Measurements from ENCODE around the gene BCAS1.

The BCAS1 gene

DNA sequence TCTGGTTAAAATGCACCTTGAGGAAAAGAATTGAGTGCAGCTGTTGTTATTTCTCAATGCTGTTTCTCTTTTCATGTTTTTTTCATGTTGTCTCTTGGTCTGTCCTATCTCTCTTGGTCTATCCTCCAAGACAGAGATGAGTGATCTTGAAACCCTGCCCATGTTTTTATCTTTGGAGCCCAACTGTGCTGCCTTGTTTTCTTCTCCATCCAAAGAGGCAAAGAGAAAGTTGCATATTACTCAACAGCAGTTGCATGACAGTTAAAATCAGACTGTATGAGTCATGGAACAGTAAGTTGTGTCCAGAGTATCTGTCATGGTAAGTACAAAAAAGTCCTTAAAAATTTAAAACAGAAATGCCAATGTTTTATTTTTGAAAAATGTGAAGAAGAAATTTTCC, 26.2 kb downstream of the BCAS1 start:
- peak; percentile 88 for DNase-seq

DNA sequence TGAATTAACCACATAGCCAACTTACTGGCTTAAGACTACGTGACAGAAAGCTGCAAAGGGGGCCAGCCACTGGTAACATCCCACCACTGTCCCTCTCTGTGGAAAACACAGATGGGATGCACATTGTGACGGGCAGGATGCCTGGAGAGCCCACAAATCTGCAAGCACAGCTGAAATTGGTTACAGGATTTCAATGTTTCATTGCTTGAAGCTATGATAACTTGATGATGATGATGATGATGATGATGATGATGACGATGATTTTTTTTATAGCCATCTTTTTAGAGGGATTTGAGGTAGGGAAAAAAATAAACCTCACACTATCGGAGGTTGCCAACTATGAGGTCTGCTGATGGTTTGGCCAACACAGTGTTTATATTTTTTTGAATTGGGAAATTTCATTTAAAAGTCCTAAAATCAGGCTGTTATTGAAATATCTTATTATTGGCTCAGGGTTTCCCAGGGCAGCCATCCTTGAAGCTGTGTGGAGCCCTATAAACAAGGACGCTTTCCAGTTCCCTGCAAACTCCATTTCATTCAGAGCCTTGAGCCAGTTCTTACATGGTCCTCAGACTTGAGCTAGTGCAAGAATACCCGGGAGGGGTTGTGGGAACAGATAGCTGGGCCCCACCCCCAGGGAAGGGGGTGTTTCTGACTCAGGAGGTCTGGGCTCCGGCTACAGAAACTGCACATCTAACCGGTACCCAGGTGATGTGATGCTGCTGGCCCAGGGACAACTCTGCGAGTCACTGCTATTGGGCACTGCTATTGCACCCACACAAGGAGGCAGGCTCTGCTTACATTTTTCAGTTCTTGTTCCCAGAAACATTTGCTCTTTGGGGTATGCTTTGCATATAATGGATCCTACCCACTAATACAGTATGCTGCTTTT, 27.1 kb downstream of the BCAS1 start:
- DNase-seq = peak; percentile 39

DNA sequence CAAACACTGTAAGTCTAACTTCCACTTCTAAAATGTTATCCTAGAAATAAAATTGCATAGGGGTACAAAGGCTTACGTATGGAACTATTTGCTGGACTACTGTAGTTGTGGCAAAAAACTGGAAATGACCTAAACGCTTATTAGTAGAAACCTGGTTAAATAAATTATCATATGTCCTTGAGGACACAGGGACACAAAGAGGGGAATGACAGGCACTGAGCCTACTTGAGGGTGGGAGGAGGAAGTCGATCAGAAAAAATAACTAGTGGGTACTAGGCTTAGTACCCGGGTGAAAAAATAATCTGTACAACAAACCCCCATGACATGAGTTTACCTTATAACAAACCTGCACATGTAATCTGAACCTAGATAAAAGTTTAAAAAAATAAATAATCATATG, 28.4 kb downstream of the BCAS1 start:
- DNase-seq = no peak

DNA sequence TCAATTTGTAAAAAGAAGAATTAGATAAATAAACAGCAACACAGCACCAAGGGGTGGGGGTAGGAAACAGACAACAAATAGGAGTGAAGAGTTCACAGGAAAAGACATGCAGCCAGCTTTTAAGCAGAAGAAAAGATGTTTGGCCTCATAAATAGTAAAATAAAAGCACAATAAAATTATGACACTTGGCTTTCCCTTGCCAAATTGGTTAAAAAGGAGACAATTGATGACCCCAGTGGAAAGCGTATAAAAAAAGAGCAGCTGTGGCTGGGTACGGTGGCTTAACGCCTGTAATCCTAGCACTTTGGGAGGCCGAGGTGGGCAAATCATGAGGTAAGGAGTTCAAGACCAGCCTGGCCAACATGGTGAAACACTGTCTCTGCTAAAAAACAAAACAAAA, 29.1 kb downstream of the BCAS1 start:
- no peak for DNase-seq

DNA sequence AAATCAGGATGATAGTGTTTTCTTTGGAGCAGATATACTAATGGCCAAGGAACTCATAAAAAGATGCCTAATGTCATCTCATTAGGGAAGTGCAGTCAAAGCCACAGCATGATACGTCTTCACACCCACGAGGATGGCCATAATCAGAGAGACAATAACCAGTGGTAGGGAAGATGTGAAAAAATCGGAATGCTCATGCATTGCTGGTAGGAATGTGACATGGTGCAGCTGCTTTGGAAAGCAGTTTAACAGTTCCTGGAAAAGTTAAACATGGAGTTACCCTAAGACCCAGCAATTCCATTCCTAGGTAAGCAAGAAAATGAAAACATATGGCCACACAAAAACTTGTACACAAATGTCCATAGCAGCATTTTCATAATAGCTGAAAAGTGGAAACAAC, 29.9 kb downstream of the BCAS1 start:
- no peak for DNase-seq

DNA sequence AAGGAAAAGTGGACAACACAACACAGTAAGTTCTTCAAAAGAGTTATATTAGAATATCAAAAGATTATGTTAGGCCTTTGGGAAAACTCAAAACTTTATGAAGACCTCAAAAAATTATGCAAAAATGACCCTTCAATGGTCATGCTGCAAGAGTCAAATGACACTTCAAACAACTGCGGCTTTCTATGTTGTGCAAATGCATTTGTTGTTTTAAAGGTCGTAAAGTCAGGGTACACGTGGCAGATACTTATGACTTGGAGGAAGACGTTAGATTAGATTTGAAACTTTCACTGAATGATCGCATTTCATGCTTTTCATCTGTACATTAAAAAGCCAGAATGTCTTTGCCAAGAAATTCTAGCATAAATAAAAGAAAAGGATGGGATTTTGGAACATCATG, 31.4 kb downstream of the BCAS1 start:
- no peak for DNase-seq

DNA sequence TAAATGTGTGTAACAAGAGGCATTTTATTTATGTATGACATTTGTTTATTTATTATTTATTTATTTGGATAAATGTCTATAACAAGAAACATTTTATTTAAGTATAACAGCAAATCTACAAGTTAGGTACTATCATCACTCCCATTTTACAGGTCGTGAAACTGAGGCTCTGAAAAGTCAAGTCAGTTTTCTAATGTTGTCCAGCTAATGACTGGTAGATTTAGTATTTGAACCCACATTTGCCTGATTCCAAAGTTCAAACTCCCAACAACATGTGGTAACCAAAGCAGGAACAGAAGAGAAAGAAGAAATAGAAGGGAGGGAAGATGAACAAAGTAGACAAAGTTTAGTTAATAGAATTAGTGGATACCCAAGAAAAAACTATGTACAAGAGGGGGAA, 32.9 kb downstream of the BCAS1 start:
- DNase-seq = no peak

DNA sequence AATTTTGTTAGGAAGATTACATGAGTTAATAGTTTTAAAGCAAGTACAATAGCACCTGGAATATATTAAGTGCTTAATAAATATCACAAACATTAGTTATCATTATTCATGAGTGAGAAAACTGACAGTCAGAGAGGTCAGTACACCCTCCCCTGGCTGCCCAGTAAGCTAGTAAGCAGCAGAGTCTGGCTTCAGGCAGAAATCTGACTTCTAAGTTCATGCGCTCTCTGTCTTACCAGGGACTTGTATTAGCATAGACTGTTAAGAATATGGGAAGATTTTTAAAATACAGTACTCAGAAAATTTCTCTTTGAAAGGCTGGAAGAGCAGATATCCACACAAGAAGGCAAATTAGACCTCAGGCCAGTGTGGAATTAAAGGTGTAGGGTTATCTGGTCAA, 40.8 kb downstream of the BCAS1 start:
- no peak for DNase-seq

DNA sequence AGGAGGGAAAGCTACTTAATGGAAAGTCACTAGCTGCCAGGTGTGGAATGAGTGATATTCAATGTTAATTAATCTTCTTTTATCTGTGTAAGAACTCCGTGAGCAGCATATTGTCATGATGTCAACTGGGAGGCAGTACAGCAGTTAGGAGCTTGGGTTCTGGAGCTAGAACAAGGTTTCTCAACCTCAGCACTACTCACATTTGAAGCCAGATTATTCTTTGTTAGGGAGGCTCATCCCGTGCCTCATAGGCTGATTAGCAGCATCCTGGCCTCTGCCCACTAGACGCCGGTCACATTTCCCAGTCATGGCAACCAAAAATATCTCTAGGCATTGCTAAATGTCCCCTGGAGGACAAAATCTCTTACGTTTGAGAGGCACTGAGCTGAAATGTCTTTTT, 41.2 kb downstream of the BCAS1 start:
- no peak for DNase-seq

DNA sequence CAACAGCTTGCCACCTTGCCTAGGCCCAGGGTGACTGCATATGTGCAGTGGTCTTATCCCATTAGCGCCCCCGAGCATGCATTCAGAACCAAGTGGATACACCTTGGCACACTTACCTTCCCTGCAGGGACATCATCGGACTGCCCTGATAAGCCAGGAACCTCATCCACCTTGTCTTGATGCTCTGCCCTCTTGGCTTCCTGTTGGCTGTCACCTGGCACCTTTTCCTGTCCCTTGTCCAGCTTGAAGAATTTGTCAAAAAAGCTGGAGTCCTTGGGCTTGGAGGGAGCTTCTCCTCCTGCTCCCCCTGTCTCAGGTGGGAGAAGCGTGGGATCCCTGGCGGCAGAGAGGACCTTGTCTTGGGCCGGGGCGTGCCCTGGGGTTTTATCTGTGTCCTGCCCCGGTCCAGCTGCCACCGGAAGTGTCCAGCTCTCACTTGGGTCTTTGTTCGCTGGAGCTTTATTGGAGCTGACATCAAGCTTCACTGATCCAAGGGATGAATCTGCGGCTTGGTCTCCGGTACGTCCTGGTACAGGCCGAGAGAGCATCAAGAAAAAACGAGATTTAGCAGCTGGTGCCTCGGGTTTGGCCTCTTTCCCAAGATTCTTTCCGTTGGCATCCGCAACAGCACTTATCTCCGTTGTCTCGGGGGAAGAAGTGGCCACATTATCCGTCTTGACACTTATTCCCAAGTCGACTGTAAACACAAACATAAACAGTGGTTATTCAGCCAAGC, 42.0 kb downstream of the BCAS1 start:
- no peak for DNase-seq

DNA sequence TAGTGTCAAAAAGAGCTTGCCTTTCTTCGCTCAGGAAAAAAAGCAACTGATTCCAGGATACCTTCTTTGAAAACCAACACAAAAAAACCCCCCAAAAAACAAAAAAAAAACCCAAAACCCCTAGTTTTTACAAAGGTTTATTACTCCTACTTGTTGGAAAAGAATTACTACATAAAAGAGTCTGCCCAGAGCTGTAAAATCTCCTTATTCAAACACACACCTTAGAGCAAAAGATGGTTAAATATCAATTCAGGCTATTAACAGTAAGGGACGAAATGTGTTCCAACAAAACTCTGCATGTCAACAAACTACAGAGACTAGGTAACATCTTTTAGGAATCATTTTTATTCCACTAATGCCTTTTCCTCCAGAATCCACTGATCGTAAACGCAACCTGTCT, 42.7 kb downstream of the BCAS1 start:
- DNase-seq = no peak

DNA sequence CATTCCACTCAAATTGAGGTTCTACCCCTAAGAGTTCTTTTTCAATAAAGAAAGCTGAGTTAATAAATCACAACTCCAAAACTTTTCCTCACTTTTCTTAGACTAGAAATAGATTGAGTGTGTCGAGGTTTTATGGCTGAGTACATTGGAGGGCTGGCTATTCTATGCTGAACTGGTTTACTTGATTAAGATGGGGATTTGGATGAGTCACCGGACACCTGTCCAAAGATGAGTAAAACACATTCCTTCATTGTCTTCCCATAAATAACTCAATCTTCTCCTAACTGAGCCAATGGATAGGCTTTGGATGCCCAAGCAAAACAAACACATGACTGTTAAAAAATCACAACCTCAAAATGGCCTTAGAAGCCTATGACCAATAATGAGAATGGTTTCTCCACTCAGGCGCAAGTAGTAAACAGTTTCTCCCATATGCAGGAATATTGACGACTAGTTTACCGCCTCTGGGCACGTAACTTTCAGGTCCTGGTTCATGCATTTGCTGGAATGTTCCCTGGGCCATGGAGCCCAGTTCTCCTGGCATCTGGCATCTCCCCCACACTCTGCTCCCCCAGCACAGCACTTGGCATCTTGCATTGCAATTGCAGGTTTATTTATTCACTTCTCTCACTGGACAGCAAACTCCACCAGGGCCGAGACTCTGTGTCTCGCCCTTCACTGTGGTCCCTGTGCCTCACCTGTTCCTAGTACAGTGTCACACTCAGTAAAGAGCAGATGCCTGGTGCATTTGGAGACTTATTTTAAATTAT, 43.9 kb downstream of the BCAS1 start:
- no peak for DNase-seq

DNA sequence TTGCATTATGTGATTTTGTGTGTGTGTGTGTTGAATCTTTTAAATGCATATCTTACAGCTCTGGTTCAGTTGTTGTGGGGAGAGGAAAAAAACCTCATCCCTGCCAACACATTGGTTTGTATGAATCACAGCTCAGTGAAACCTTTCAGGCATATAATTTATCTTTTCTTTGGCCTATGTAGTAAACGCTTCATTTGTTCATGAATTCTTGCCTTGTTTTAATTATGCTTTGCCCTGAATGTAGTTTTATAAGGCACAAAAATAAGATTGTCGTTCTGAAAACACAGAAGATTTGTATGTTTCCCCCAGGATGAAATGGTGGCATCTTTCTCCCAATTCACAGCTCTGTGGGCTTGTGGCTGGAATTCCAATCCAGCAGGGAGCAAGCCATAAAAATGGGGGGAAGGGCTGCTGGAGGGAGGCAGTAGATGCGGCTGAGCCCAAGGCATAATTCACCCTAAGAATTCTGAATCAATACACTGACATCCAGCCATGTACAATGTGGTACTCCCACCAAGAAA, 45.1 kb downstream of the BCAS1 start:
- DNase-seq = no peak

DNA sequence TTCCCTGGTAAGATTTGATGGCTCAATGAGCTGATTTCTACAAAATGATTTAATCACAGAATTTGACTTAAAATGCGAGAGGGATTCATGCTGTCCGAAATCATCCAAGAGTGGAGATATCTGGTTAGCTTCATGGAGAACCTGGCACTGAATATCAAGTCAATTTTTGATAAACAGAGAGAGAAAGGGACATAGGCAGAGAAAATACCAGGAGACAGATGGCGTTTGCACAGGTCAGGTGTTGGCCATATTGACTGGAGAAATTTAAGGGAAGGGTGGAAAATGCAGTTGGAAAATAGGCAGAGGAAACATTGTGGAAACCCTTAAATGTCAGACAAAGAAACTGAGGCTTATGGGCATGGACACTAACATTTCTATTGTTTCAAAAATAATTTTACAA, 47.0 kb downstream of the BCAS1 start:
- no peak for DNase-seq

DNA sequence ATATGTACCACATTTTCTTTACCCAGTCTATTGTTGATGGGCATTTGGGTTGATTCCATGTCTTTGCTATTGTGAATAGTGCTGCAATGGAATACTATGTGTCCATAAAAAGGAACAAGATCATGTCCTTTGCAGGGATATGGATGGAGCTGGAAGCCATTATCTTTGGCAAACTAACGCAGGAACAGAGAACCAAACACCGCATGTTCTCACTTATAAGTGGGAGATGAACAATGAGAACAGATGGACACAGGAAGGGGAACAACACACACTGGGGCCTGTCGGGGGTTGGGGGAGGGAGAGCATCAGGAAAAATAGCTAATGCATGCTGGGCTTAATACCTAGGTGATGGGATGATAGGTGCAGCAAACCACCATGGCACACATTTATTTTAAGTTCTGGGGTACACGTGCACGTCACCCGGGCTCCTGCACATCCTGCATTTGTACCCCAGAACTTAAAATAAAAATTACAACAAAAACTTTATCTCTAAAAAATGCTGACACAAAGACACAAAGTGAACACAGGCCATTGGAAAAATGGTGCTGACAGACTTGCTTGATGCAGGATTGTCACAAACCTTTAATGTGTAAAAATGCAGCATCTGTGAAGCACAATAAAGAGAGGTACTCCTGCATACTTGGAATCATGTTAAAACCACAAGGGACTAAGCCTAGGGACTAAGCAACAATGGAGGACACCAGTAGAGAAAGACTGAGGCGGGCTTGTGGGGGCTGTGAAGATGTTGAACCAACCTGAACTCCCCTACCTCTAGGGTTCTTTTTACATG, 48.8 kb downstream of the BCAS1 start:
- no peak for DNase-seq

DNA sequence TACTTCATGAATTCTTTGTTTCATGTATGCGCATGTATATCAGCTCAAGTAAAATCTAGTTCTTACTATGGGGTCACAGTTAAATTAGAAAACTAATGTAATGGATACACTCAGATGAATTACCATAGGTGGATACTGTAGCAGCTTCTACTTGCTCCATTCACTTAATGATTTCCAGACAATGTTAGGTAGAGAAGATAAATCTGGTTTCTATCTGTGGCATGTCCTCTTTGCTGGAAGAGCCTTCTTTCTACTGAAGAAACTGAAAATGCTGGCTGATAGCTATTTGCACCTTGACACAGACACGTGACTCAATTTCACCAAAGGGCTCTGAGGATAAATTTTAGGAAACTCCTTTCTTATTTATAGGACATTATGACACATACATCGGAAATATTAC, 49.5 kb downstream of the BCAS1 start:
- DNase-seq = no peak

DNA sequence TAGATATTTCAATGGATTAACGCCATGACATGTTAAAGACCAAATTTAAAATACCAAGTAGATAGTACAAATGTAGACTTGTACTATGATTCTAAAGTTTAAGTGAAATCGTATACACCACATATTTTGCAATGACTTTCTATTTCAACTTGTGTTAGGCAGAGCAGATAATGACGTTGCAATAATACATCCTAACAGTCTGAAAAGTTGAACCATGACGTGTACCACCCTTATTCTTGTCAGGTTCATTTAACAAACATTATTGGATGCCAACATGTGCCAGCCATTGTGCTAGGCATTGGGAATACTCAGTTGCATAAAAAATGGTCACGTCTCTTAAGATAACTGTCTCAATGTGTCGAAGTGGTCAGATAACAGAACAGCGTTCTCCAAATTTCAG, 50.0 kb downstream of the BCAS1 start:
- DNase-seq = no peak

DNA sequence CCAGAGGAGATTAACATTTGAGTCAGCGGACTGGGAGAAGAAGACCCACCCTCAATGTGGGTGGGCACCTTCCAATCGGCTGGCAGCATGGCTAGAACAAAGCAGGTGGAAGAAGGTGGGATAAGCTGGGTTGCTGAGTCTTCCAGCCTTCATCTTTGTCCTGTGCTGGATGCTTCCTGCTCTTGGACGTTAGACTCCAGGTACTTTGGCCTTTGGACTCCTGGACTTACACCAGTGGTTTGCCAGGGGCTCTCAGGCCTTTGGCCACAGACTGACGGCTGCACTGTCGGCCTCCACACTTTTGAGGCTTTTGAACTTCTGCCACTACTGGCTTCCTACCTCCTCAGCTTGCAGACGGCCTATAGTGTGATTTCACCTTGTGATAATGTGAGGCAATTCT, 50.8 kb downstream of the BCAS1 start:
- no peak for DNase-seq

DNA sequence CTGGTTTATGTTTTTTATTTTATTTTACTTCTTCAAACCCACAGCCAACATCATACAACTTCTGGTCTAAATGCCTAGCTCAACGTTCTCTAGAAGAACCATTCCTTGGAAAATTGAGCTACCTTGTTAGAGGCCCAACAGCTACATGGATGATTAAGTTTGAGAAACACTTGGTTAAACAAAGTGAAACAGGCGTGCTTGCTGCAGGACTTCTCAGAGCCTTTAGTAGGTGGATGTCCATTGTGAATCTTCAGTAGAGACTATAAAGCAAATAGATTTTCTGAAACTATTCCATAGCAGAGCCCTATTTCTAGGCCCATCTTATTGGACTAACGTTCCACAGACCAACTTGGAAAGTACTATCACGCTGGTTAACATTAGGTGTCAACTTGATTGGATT, 51.3 kb downstream of the BCAS1 start:
- DNase-seq = no peak

DNA sequence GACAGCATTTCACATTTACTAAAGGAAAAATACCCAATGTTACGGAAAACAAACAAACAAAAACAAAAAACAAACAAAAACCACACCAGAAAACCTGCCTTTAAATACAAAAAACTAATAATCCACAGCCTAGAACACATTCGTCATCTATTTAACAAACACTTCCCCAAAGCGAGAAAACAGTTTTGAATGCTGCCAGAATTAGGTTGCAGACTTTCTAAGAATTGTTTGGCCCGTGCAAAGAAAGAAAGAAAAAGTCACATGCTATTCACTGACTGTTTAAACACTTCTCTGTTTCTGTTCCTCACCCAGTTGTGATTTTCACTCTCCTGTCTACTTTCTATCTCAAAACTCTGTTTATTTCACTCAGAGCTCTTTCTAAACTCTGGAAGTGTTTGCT, 52.5 kb downstream of the BCAS1 start:
- peak; percentile 46 for DNase-seq

DNA sequence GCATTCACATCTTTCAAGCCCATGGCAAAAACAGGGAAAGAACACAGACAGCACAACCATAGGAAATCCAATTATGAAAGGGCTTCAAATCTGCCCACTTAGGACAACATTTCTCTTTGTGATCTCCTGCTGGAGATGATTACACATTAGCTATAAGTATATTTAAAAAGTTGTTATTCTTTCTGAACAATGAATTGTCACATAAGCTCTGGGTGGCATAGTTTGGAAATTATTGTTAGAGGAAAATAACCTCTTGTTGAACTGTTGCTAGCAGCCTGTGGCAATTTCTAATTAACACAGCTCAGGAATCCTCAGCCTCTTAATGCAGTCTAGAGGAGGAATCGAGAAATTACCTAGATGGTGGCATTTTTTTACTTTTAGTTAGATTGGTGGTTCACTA, 54.9 kb downstream of the BCAS1 start:
- no peak for DNase-seq

DNA sequence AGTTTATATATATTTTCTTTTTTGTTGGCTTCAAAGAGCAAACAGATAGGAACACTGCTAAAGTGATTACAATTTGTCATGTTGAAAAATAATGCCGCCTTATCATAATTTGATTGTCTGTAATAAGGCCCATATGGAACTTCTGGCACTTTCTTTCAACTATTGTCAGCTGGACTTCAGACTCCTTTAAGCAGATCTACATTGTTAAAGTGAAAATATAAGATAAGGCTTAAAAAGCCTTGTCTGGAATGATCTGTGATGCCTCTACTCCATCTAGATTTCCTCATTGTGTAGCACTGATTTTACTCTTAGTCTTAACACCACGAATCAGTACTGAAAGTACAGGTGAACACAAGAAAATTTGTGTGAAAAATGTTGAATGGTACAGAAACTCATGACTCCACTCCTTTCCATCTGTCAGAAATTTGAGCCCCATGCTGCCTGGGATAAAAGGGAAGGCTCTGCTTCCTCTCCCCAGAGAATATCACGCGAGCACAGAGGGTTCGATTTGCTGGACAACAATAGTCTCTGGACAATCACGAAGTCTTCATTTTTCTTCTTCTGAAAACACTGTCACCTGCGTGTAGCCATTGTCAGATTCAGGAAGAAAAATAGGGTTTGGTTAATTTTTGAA, 56.0 kb downstream of the BCAS1 start:
- DNase-seq = no peak
